ENCODE results near the gene NHERF2.
A peak's percentile ranks its signal among the peaks of the same experiment; 100 is the strongest.

NHERF2 gene

GRCh38 chr16:2026461-2027023 is at the start of gene NHERF2:
NHERF2 (plus strand) TSS chr16:2026902; CDS start chr16:2027006, 104 bp downstream.
- peaks cover 61% of the 10 kb centered on the region for H3K4me1 ChIP-seq
- peaks cover 7% of the 10 kb centered on the region for H3K36me3 ChIP-seq
- no peaks in the 10 kb centered on the region for H3K9me3 ChIP-seq
- H3K9ac ChIP-seq, result peak within 1 kb of the TSS; percentile 74
- peak within 1 kb of the TSS; percentile 56 for H3K27ac ChIP-seq
- peak within 1 kb of the TSS; percentile 74 for H3K4me3 ChIP-seq
- TF ChIP-seq Cebpa-rat (IDR thresholded peaks at IDR 0.05), result no peak
- peak within 1 kb of the TSS; percentile 96 for H3K4me2 ChIP-seq
- H4K20me1 ChIP-seq, result peaks cover 18% of the 10 kb centered on the region
- H3K27me3 ChIP-seq, result peaks cover 48% of the 10 kb centered on the region

GRCh38 chr16:1976951-1977874 is 49.5 kb upstream of the NHERF2 start:
- Histone ChIP-seq H3K4me3 (no peak overlapping the region), H3K9me3 (no peaks in the 10 kb centered on the region), H3K4me1 (peaks cover 32% of the 10 kb centered on the region), H3K27me3 (peaks cover 47% of the 10 kb centered on the region), H4K20me1 (peaks cover 88% of the 10 kb centered on the region), H3K4me2 (no peak overlapping the region), H3K27ac (no peak overlapping the region), H3K9ac (no peak overlapping the region), H3K36me3 (peaks cover 63% of the 10 kb centered on the region)
- no peak for TF ChIP-seq Cebpa-rat (IDR thresholded peaks at IDR 0.05)

- no peak overlapping the region for H3K4me2 ChIP-seq
- H3K36me3 ChIP-seq, result peaks cover 63% of the 10 kb centered on the region
- H3K27me3 ChIP-seq, result peaks cover 54% of the 10 kb centered on the region
- H4K20me1 ChIP-seq, result peaks cover 87% of the 10 kb centered on the region
- no peak for TF ChIP-seq Cebpa-rat (IDR thresholded peaks at IDR 0.05)
- H3K27ac ChIP-seq, result no peak overlapping the region
- peaks cover 27% of the 10 kb centered on the region for H3K4me1 ChIP-seq
- no peak overlapping the region for H3K9ac ChIP-seq
- H3K4me3 ChIP-seq, result no peak overlapping the region
- H3K9me3 ChIP-seq, result no peaks in the 10 kb centered on the region
Observed at GRCh38 chr16:1977875-1978268, 48.8 kb upstream of the NHERF2 start.

GRCh38 chr16:1978476-1979120 is 48.1 kb upstream of the NHERF2 start:
- H3K4me2 ChIP-seq, result no peak overlapping the region
- no peaks in the 10 kb centered on the region for H3K9me3 ChIP-seq
- H3K36me3 ChIP-seq, result peaks cover 61% of the 10 kb centered on the region
- H3K4me3 ChIP-seq, result no peak overlapping the region
- TF ChIP-seq Cebpa-rat (IDR thresholded peaks at IDR 0.05), result no peak
- H3K4me1 ChIP-seq, result peaks cover 26% of the 10 kb centered on the region
- H3K9ac ChIP-seq, result no peak overlapping the region
- peaks cover 80% of the 10 kb centered on the region for H4K20me1 ChIP-seq
- H3K27ac ChIP-seq, result no peak overlapping the region
- H3K27me3 ChIP-seq, result peaks cover 61% of the 10 kb centered on the region

- Histone ChIP-seq H3K9me3 (no peaks in the 10 kb centered on the region), H4K20me1 (peaks cover 71% of the 10 kb centered on the region), H3K4me3 (no peak overlapping the region), H3K4me1 (peaks cover 24% of the 10 kb centered on the region), H3K9ac (no peak overlapping the region), H3K27me3 (peaks cover 68% of the 10 kb centered on the region), H3K27ac (no peak overlapping the region), H3K4me2 (no peak overlapping the region; the same call in 1 of the 2 replicates), H3K36me3 (peaks cover 53% of the 10 kb centered on the region)
- no peak for TF ChIP-seq Cebpa-rat (IDR thresholded peaks at IDR 0.05)
Observed at GRCh38 chr16:1979271-1980029, 47.3 kb upstream of the NHERF2 start.

GRCh38 chr16:1980030-1980769 is 46.5 kb upstream of the NHERF2 start:
- Histone ChIP-seq H3K4me2 (no peak overlapping the region; the same call in 1 of the 2 replicates), H3K9me3 (no peaks in the 10 kb centered on the region), H3K4me3 (no peak overlapping the region), H3K4me1 (peaks cover 32% of the 10 kb centered on the region), H4K20me1 (peaks cover 68% of the 10 kb centered on the region), H3K27me3 (peaks cover 68% of the 10 kb centered on the region), H3K36me3 (peaks cover 45% of the 10 kb centered on the region), H3K9ac (no peak overlapping the region), H3K27ac (no peak overlapping the region)
- TF ChIP-seq Cebpa-rat (IDR thresholded peaks at IDR 0.05), result no peak

GRCh38 chr16:1980770-1981087 is 46.0 kb upstream of the NHERF2 start:
- H3K4me1 ChIP-seq, result peaks cover 37% of the 10 kb centered on the region
- H3K4me2 ChIP-seq, result no peak overlapping the region; the same call in 1 of the 2 replicates
- peaks cover 45% of the 10 kb centered on the region for H3K36me3 ChIP-seq
- H3K9ac ChIP-seq, result no peak overlapping the region
- H3K27ac ChIP-seq, result no peak overlapping the region
- H4K20me1 ChIP-seq, result peaks cover 68% of the 10 kb centered on the region
- H3K27me3 ChIP-seq, result peaks cover 68% of the 10 kb centered on the region
- H3K4me3 ChIP-seq, result no peak overlapping the region
- no peak for TF ChIP-seq Cebpa-rat (IDR thresholded peaks at IDR 0.05)
- no peaks in the 10 kb centered on the region for H3K9me3 ChIP-seq

- Histone ChIP-seq H3K9me3 (no peaks in the 10 kb centered on the region), H3K27me3 (peaks cover 68% of the 10 kb centered on the region), H3K36me3 (peaks cover 45% of the 10 kb centered on the region), H3K9ac (no peak within 1 kb of the TSS), H3K4me3 (no peak within 1 kb of the TSS), H3K4me1 (peaks cover 42% of the 10 kb centered on the region), H4K20me1 (peaks cover 65% of the 10 kb centered on the region), H3K4me2 (no peak within 1 kb of the TSS; the same call in 1 of the 2 replicates), H3K27ac (no peak within 1 kb of the TSS)
- no peak for TF ChIP-seq Cebpa-rat (IDR thresholded peaks at IDR 0.05)
Observed at GRCh38 chr16:1981398-1981836, 45.3 kb upstream of the NHERF2 start, which contains the start of gene NOXO1. NOXO1 (minus strand) TSS chr16:1981469; CDS start chr16:1981179, 290 bp downstream.

GRCh38 chr16:1982013-1982433 is 44.7 kb upstream of the NHERF2 start:
- H3K4me1 ChIP-seq, result peaks cover 42% of the 10 kb centered on the region
- TF ChIP-seq Cebpa-rat (IDR thresholded peaks at IDR 0.05), result no peak

More at GRCh38 chr16:1982013-1982433, 44.7 kb upstream of the NHERF2 start:
- Histone ChIP-seq H3K9me3 (no peaks in the 10 kb centered on the region), H3K27me3 (peaks cover 68% of the 10 kb centered on the region), H3K9ac (no peak overlapping the region), H3K36me3 (peaks cover 45% of the 10 kb centered on the region), H3K27ac (no peak overlapping the region), H3K4me2 (no peak overlapping the region), H3K4me3 (no peak overlapping the region), H4K20me1 (peaks cover 66% of the 10 kb centered on the region)

Data from BLaER1 (cell line).